LNCaP clone FGC (cell line): Measurements from ENCODE around the gene ZBTB47.

Experiments
- DNase-seq: peaks from one replicate; pipeline ENCODE4 v3.0.0-alpha.2; 2011; ENCODE audit warnings: low read depth
- H3K4me3 ChIP-seq: 2 replicates; pipeline ENCODE4 v1.5.1; 2011; ENCODE audit warnings: mild to moderate bottlenecking, low read depth, low read length, control low read depth
- CTCF ChIP-seq: IDR thresholded peaks from 2 replicates; pipeline ENCODE4 v1.5.1; 2012; ENCODE audit warnings: mild to moderate bottlenecking; ENCODE audit not compliant: control insufficient read depth, insufficient read depth; ENCODE audit errors: extremely low read depth

Gene ZBTB47

GRCh38 chr3:42703695-42704025, 50.2 kb downstream of the ZBTB47 start:
- no peak for DNase-seq
- TF ChIP-seq CTCF = no peak
- H3K4me3 ChIP-seq = no peak overlapping the region

GRCh38 chr3:42704136-42704841, 50.8 kb downstream of the ZBTB47 start:
- no peak overlapping the region for H3K4me3 ChIP-seq
- TF ChIP-seq CTCF = no peak
- no peak for DNase-seq

- no peak for DNase-seq
- H3K4me3 ChIP-seq = no peak overlapping the region
- TF ChIP-seq CTCF = no peak
These were observed 51.7 kb downstream of the ZBTB47 start for GRCh38 chr3:42705058-42705767.

GRCh38 chr3:42705962-42706585, 52.6 kb downstream of the ZBTB47 start:
- no peak overlapping the region for H3K4me3 ChIP-seq
- TF ChIP-seq CTCF = no peak
- no peak for DNase-seq

GRCh38 chr3:42706721-42707619, 53.5 kb downstream of the ZBTB47 start:
- H3K4me3 ChIP-seq = no peak overlapping the region
- no peak for DNase-seq
- no peak for TF ChIP-seq CTCF

- TF ChIP-seq CTCF = no peak
- no peak for DNase-seq
These were observed 54.3 kb downstream of the ZBTB47 start for GRCh38 chr3:42707620-42708355.

More at GRCh38 chr3:42707620-42708355, 54.3 kb downstream of the ZBTB47 start:
- no peak overlapping the region for H3K4me3 ChIP-seq
